HL-60 (cell line): ENCODE results near the gene NEUROD2.

Experiments
- DNase-seq, 2 experiments: peaks; one replicate each; pipeline ENCODE4 v3.0.0-alpha.2; 2010 to 2020; ENCODE audit warnings: low read depth in 1 of 2, low spot score in 1 of 2
- H3K27ac ChIP-seq: fragments of 250-450 bp; sonication (Bioruptor Pico); replicated peaks from 2 replicates; pipeline ENCODE4 v1.5.1; 2020; ENCODE audit warnings: mild to moderate bottlenecking, moderate library complexity
- H3K27me3 ChIP-seq: fragments of 250-450 bp; sonication (Bioruptor Pico); 2 replicates; pipeline ENCODE4 v1.5.1; 2021; ENCODE audit warnings: mild to moderate bottlenecking, moderate library complexity; ENCODE audit not compliant: insufficient read depth, poor library complexity, severe bottlenecking
- H3K4me3 ChIP-seq: replicated peaks from 2 replicates; pipeline ENCODE4 v1.5.1; 2011; ENCODE audit warnings: mild to moderate bottlenecking, control low read depth, low read length; ENCODE audit not compliant: insufficient read depth
- GABPA ChIP-seq: IDR thresholded peaks from 2 replicates; pipeline ENCODE4 v1.6.1; 2012; ENCODE audit warnings: low read depth
- POLR2AphosphoS5 ChIP-seq: IDR thresholded peaks from 2 replicates; pipeline ENCODE4 v1.6.1; 2012; ENCODE audit warnings: low read depth
- SPI1 ChIP-seq: IDR thresholded peaks from 2 replicates; pipeline ENCODE4 v1.6.1; 2012; ENCODE audit warnings: low read depth, mild to moderate bottlenecking, borderline replicate concordance
- TF ChIP-seq, protein P1 (sequence below): IDR thresholded peaks from 2 replicates; pipeline ENCODE4 v1.6.1; 2012; ENCODE audit warnings: low read depth; ENCODE audit not compliant: insufficient replicate concordance
- TF ChIP-seq, protein P2 (sequence below): IDR thresholded peaks from one replicate; pipeline ENCODE4 v1.5.1; 2011; ENCODE audit warnings: low read length, control low read depth, inconsistent platforms; ENCODE audit not compliant: insufficient read depth

Gene NEUROD2

DNA sequence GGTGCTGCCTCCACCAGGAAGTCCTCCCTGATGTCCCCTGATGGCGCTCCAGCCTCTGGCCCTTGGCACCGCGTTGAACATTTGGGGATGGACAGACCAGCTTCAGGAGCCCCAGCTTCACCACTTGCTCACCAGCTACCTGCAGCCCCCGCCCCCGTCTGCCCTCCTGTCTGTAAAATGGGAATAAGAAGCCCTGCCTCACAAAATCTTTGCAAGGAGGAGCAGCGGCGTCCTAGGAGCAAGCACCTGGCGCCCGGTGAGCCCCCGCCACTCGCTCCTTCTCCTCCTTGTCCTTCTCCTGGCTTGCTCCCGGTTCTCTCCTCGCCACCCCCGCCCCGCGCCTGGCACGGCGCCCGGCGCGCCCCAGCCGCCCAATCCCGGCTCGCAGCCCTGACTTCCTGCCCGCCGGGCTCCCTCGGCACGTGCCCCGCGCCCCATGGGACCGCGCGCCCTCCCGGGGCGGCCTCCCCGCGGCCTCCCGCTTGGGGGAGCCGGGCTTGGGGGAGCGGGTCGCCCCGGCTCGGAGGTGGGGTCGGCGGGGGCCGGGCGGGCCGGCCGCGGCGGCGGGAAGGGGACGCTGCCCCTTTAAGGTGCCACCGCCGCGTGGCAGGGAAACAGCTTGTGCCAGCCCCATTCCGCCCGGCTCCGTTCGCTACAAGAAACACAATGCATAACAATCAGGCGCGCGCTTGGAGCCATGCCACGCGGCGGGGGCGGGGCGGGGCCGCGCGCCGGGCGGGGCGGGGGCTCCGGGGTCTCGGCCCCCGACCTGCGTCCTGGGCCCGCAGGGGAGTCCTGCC lies 9.9 kb upstream of the NEUROD2 start:
- DNase-seq, result peak; percentile 59 to 60
- Histone ChIP-seq H3K4me3 (peak overlapping the region; percentile 54), H3K27ac (no peak overlapping the region), H3K27me3 (no peaks in the 10 kb centered on the region)
- TF ChIP-seq, protein P1, sequence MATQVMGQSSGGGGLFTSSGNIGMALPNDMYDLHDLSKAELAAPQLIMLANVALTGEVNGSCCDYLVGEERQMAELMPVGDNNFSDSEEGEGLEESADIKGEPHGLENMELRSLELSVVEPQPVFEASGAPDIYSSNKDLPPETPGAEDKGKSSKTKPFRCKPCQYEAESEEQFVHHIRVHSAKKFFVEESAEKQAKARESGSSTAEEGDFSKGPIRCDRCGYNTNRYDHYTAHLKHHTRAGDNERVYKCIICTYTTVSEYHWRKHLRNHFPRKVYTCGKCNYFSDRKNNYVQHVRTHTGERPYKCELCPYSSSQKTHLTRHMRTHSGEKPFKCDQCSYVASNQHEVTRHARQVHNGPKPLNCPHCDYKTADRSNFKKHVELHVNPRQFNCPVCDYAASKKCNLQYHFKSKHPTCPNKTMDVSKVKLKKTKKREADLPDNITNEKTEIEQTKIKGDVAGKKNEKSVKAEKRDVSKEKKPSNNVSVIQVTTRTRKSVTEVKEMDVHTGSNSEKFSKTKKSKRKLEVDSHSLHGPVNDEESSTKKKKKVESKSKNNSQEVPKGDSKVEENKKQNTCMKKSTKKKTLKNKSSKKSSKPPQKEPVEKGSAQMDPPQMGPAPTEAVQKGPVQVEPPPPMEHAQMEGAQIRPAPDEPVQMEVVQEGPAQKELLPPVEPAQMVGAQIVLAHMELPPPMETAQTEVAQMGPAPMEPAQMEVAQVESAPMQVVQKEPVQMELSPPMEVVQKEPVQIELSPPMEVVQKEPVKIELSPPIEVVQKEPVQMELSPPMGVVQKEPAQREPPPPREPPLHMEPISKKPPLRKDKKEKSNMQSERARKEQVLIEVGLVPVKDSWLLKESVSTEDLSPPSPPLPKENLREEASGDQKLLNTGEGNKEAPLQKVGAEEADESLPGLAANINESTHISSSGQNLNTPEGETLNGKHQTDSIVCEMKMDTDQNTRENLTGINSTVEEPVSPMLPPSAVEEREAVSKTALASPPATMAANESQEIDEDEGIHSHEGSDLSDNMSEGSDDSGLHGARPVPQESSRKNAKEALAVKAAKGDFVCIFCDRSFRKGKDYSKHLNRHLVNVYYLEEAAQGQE, result peak; percentile 33
- TF ChIP-seq GABPA, result no peak
- no peak for TF ChIP-seq POLR2AphosphoS5

GRCh38 chr17:39617100-39617445 lies 9.4 kb upstream of the NEUROD2 start:
- Histone ChIP-seq H3K27me3 (no peaks in the 10 kb centered on the region), H3K27ac (no peak overlapping the region), H3K4me3 (no peak overlapping the region)
- no peak for DNase-seq
- TF ChIP-seq, protein P2, sequence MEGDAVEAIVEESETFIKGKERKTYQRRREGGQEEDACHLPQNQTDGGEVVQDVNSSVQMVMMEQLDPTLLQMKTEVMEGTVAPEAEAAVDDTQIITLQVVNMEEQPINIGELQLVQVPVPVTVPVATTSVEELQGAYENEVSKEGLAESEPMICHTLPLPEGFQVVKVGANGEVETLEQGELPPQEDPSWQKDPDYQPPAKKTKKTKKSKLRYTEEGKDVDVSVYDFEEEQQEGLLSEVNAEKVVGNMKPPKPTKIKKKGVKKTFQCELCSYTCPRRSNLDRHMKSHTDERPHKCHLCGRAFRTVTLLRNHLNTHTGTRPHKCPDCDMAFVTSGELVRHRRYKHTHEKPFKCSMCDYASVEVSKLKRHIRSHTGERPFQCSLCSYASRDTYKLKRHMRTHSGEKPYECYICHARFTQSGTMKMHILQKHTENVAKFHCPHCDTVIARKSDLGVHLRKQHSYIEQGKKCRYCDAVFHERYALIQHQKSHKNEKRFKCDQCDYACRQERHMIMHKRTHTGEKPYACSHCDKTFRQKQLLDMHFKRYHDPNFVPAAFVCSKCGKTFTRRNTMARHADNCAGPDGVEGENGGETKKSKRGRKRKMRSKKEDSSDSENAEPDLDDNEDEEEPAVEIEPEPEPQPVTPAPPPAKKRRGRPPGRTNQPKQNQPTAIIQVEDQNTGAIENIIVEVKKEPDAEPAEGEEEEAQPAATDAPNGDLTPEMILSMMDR, result no peak
- TF ChIP-seq POLR2AphosphoS5 (no peak), SPI1 (no peak), GABPA (no peak)
- TF ChIP-seq, protein P1, result no peak

GRCh38 chr17:39615434-39615833 lies 7.7 kb upstream of the NEUROD2 start:
- TF ChIP-seq SPI1 (no peak), GABPA (no peak), POLR2AphosphoS5 (no peak)
- TF ChIP-seq, protein P1, result no peak
- TF ChIP-seq, protein P2, result no peak
- H3K27me3 ChIP-seq, result no peaks in the 10 kb centered on the region
- no peak overlapping the region for H3K27ac ChIP-seq
- H3K4me3 ChIP-seq, result no peak overlapping the region
- DNase-seq, result no peak
